T-helper 1 cell (primary cell): ENCODE measurements around the gene PKD1L1.
"Not testable (repeated sequence)": the region's sequence is repeated elsewhere in the genome, so short reads cannot be mapped to it uniquely, and the experiment has no call there.

Source experiments
- DNase-seq, 5 donors: peaks; one replicate each; pipeline ENCODE4 v3.0.0-alpha.2; 2012 to 2020

The PKD1L1 gene

DNA sequence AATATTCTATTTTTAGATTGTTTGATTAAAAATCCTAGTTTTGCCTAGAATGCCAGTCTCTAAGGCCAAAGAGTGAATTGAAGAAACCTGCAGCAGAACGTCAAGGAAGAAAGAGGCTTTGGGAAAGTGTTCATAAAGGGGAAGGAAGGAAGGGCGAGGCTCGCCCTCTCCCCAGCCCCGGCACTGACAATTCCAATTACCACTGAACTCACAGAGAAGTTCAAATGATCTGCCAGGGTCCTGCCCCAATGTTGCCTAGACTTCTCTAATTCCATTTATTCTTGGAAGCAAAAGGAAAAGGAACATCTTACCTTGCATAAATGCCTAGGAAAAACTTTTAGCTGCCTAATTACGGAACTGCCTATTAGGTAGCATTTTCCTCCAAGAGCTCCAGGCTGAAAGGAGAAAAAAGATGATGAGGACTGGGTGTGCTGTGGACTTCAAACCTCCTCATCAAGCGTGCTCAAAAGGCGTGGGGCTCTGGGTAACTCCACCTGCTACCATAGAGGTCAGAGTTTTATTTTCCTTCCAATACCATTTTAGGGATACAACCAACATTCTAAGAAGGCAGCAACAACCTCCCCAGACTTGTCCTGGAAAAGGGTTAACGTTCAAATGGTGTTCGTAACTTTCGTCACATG, 134.5 kb downstream of the PKD1L1 start:
- DNase-seq: no peak

GRCh38 chr7:47812429-47813136, 135.7 kb downstream of the PKD1L1 start:
- no peak for DNase-seq

DNA sequence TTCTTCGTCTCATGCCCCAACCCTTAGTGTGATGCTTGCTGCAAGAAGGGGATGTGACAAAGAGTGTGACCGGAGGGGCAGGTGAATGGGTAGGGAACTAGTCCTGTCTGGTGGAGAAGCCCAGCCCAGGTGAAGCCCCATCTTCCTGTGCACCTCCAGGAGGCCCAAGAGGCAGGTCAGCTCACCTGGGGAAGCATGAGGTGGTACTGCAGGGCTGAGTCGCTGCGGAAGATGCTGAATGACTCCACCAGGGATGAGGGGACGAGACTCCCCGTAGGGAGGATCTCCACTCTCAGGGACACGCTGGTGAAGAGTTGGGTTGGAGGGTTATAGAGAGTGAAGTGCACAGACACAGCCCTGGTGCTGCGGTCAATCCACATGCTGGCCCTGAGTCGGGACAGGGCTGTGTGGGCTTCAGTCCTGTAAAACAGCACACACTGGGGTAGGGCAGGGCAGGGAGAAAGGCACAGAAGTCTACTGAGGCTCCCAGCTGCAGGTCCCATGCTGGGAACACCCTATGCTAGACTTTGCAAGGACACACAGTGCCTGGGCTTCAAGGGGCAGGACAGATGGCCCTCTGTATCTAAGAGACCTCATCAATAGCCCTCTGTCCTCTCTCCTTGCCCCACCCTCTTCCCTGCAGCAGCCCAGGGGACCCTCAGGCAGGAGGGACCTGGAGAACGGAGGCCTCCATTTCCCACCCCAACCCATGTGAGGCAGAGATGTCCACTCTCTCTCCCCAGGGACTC, 136.5 kb downstream of the PKD1L1 start:
- DNase-seq: no peak

GRCh38 chr7:47809387-47809786, 138.9 kb downstream of the PKD1L1 start:
- no peak for DNase-seq

DNA sequence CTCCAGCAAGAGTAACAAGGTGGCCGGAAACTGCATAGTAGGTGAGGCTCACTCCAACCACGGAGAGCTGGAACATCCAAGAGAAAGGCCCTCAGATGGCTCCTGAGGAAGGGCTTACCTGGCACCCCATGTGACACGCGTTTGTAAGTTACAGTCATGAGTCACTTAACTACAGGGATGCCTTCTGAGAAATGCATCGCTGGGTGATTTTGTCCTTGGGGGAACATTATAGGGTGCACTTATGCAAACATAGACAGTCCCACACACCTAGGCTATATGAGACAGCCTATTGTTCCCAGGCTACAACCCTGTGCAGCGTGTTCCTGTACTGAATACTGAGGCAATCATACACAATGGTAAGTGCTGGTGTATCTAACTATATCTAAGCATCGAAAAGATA, 139.9 kb downstream of the PKD1L1 start:
- no peak for DNase-seq

GRCh38 chr7:47807756-47808155, 140.5 kb downstream of the PKD1L1 start:
- no peak for DNase-seq

DNA sequence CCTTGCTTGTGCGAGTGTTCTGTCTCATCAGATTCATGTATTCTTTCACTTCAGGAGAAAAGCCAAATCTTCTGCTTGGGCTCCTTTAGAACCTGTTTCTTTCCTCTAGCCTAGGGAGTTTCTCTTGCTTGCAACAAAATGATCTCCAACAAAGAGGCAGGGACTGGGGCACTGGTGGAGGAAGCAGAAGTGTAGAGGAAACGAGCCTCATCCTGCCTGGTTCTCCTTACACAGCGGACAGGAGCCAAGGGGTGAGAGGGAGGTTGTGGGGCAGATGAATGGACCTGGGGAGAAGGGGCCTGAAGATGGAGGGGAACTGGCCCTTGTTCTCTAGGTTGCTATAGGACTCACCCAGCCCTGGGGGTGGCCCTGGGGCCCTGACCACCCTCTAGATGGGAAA, 141.1 kb downstream of the PKD1L1 start:
- DNase-seq: no peak

GRCh38 chr7:47806701-47807103, 141.6 kb downstream of the PKD1L1 start:
- DNase-seq: no peak

DNA sequence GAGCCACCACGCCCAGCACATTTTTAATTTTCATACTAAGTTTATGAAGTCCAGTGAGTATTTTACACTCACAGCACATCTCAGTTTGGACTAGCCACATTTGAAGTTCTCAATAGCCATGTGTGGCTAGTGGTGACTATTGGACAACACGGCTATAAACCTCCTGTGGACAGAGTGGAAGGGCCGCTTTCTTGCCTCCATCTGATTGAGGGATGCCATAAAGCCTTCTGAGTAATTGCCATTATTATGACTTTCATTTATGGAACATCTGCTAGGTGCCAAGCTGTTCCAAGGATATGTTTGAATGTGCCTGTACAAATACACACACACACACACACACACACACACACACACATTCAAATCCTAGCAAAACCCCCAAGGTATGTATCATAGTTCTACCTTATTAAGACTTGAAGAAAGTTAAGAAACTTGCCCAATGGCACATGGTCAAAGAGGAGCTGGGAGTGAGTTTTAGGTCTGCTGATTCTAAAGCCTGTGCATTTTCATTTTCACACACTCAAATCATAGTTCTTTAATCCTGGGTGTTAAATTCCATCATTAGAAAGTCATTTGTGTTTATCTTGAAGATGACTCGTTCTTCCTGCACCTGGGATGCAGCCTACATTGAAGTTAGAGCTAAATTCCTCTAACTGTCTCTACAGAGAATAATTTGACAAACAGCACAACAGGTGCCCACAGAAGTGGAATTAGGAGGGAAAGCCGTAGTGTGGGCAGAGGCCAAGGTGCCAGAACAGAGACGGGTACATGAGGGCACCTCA, 143.3 kb downstream of the PKD1L1 start:
- no peak for DNase-seq

DNA sequence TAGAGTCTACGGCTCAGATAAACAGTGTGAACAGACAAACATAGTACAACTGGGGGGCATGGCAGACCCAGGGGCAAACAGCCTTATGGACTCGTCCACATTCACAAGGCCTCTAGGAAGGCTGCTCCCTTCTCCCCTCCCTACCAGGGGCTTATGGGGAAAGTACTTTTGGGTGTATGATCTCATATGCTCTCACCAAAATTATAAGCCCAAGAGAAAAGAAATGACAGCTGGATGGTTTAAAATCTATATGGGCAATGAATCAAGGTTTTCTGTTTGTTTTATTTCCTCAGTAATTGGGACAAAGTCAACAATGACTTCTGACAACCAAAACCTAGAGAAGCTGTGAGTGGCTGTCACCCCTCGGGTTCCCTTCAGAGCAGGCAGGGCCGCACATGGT, 144.4 kb downstream of the PKD1L1 start:
- DNase-seq: no peak

DNA sequence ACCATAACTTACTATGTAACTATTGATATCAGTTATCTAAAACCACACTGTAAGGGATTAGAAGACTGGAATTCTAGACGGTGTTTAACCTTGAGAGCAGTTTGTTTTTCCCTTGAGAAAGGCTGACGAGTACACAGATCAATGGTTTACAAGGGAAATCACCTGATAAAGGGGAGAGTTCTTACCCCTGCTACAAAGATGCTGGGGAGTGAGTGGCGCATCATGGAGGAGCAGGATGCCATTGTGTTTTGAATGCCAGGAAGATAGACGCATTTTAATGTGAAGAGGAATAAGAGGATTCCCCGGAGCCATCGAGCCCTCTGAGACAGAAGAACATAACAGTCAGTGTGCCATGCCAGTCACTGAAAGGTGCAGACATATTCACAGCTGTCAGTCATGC, 145.2 kb downstream of the PKD1L1 start:
- DNase-seq: no peak

- no peak for DNase-seq
Observed at GRCh38 chr7:47801423-47801822, 146.8 kb downstream of the PKD1L1 start.

DNA sequence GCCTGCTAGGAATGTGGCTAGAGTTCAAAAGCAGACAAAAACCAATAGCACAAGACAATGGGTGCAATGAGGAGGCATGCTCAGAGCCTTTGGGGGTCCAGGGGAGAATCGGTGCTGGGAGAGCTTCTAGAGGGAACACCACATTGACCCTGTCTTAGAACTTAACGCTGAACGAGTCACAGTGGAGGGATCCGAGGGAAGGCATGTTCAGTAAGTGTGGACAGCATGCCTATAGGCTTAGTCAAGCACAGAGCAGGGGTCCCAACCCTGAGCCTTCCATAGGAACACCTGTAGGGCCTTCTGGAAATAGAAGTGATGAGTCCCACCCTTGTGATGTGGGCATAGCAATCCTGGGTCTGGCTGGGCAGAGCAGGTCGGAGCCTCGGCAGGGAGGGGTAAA, 148.7 kb downstream of the PKD1L1 start:
- DNase-seq: no peak

- DNase-seq: no peak
Observed at GRCh38 chr7:47796347-47796746, 151.9 kb downstream of the PKD1L1 start.

DNA sequence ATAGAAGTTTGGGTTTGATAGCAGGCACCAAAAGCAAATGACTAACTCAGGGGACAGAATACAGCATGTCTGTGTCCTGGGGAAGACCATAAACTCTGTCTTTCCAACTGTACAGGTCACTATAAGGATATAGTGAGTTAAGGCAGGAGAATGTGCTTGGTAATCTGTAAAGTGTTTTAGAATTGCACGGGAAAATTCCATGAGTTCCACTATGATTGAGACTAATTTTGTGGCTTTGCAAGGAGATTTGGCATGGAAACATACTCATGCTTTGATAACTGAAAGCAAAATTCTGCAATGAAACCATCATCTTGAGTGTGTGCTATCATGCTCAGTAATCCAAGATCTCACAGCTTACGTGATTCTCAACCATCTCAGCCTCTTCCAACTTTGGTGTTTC, 152.6 kb downstream of the PKD1L1 start:
- no peak for DNase-seq

GRCh38 chr7:47795126-47795525, 153.1 kb downstream of the PKD1L1 start:
- not testable (repeated sequence) for DNase-seq

DNA sequence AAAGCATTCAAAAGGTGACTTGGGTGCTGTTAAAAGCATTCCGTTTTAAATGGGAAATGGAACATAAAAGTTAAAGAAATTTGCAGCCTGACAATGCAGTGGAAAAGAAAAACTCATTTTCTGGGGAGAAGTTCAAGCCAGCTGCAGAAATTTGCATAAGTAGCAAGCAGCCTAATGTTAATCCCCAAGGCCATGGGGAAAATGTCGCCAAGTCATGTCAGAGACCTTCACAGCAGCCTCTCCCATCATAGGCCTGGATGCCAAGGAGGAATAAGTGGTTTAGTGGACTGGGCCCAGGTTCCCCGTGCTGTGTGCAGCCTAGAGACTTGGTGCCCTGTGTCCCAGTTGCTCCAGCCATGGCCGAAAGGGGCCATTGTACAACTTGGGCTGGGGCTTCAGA, 154.2 kb downstream of the PKD1L1 start:
- no peak for DNase-seq

DNA sequence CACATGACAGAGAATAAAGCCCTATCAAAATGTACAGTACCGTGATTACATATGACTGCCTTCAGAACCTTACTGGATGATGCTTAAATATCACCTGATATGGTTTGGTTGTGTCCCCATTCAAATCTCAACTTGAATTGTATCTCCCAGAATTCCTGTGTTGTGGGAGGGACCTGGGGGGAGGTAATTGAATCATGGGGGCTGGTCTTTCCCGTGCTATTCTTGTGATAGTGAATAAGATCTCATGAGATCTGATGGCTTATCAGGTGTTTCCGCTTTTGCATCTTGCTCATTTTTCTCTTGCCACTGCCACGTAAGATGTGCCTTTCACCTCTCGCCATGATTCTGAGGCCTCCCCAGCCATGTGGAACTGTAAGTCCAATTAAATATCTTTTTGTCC, 155.1 kb downstream of the PKD1L1 start:
- not testable (repeated sequence) for DNase-seq

GRCh38 chr7:47792521-47793121, 155.6 kb downstream of the PKD1L1 start:
- no peak for DNase-seq

GRCh38 chr7:47791682-47792081, 156.6 kb downstream of the PKD1L1 start:
- DNase-seq: no peak

DNA sequence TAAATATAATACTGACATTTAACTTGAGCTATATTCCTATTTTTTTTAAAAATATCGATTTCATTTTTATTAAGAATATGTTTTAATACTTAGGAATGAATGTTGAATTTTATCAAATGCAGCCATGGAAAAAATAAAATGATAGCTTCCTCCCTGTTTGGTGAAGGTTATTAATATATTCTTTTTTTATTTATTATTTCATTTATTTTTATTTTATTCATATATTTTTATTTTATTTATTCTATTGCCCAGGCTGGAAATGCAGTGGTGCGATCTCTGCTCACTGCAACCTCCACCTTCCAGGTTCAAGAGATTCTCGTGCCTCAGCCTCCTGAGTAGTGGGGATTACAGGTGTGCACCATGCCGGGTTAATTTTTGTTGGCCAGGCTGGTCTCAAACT, 160.2 kb downstream of the PKD1L1 start:
- no peak for DNase-seq

GRCh38 chr7:47787249-47788069, 160.8 kb downstream of the PKD1L1 start:
- DNase-seq: no peak
